Measurements from ENCODE around the gene SLC35G1. TPM values are rescaled to one million over a fixed set of nuclear protein-coding genes. Genes with fewer than 3 reads are reported as not detected.

Gene SLC35G1, protein sequence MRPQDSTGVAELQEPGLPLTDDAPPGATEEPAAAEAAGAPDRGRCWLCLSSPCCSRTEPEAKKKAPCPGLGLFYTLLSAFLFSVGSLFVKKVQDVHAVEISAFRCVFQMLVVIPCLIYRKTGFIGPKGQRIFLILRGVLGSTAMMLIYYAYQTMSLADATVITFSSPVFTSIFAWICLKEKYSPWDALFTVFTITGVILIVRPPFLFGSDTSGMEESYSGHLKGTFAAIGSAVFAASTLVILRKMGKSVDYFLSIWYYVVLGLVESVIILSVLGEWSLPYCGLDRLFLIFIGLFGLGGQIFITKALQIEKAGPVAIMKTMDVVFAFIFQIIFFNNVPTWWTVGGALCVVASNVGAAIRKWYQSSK
- 2.7 TPM for total RNA-seq
- long read RNA-seq, partial matches to known transcripts, result 0 of 6 reads
- long read RNA-seq, other reads (novel, unspliced or antisense), result 3 of 6 reads

DNA sequence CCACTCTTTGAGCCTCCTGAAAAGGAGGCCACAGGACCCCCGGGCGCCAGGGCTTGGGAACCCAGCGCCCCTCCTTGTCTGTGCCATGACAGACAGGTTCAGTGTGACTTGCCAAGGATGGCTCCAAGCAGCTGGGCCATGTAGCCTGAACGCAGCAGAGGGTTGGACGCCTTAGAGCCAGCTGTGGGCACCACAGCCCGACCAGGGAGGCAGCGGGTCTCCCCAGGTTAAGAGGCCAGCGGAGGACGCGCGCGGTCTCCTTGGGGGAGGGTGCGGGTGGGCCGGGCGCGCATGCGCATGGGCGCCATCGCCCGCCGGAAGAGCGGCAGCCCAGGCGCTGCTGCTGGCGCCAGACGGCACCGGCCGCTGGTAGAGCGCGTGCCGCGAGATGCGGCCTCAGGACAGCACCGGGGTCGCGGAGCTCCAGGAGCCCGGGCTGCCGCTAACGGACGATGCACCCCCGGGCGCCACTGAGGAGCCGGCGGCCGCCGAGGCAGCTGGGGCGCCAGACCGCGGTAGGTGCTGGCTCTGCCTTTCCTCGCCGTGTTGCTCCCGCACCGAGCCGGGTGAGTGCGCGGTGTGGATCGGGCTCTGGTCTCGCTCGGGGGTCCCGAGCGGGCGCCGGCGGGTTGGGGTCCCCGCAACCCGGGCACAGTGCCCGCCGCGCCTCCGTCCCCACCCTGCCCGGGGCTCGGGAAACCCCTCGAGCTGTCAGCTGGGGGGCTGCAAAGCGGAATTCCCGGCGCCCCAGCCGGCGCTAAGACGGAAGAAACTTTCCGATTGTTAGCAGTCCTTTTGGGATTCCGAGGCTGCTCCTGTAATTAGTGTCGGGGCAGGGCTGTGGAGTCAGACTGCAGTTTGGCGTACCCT is at the start of gene SLC35G1:
Gene SLC35G1 (plus strand): TSS at position 333 of the 870 bp plus-strand sequence. CDS start 56 bp downstream, at position 389.
- peak; percentile 98 for ATAC-seq
- intact Hi-C loops (cut with micrococcal nuclease), result no loop called here
- peak; percentile 86 for DNase-seq

DNA sequence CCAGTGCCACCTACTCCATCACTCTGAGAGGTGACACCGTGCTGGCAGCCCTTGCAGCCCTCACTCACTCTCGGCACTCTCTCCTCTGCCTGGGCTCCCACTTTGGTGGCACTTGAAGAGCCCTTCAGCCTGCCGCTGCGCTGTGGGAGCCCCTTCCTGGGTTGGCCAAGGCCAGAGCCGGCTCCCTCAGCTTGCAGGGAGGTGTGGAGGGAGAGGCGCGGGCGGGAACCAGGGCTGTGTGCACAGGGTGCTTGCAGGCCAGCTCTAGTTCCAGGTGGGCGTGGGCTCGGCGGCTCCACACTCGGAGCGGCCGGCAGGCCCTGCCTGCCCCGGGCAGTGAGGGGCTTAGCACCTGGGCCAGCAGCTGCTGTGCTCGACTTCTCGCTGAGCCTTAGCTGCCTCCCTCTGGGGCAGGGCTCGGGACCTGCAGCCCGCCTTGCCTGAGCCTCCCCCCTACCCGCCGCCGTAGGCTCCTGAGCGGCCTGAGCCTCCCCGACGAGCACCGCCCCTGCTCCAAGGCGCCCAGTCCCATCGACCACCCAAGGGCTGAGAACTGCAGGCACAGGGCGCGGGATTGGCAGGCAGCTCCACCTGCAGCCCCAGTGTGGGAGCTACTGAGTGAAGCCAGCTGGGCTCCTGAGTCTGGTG is 48.7 kb upstream of the SLC35G1 start:
- intact Hi-C loops (cut with micrococcal nuclease), result no loop called here
- DNase-seq, result no peak
- ATAC-seq, result no peak

DNA sequence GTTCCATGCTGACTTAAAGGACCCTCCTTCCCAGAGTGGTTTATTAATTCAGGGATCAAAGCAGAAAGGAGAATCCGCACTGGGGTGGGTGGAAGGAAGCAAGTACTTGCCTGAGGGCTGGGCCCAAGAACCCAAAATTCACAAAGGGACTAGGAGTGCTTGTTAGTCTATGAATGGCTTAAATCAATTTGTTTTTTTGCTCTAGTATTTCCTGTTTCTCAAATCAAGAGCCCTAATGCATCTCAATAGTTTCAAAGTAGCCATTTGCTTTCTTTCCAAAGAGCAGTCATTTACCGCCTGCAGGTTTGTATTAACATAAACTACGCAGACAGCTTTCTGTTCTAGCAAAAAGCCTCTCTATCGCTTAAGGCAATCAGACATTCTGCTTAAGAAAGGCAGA is 44.2 kb upstream of the SLC35G1 start:
- DNase-seq (no peak), ATAC-seq (no peak)
- intact Hi-C loops (cut with micrococcal nuclease), result no loop called here

DNA sequence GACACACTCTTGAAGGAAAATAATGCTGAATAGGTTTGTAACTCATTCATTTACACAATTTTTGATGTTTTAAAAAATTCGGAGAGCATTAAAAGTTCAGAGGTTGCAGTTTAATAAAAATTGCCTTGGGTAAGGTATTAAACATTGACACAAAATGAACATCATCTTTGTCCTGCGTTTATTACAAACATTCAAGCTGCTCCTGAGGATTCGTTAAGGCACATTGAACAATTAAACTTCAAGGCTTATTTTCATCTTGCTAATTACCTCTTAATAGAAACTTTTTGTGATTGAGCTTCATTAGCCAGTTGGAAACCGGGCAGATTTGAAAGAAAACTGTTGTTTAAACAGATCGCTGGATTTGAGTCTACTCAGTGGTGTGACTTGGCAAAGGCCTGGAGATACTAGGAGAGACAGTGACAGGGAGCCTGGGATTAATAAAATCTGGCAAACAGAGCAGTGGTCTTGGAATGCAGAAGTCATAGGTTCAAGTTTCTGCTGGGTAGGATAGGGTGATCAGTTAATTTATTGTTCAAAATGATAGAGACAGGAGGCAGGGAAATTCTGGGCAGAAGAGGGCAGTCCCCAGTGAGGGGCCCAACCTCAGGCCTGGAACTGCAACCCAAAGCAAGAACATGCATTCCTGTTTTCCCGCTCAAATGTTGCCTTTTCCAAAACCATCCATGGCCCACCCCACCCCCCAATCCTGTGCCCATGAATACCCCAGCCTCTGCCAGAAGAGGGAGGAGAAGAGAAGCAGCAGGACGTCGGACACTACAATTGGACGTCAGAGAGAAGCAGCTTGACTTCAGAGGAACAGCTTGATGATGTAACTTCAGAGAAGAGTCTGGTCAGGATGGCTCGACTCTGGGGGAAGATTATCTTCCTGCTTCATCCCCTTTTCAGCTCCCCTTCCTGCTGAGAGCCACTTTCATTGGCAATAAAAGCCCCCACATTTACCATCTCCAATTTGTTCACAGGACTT is 43.5 kb upstream of the SLC35G1 start:
- intact Hi-C loops (cut with micrococcal nuclease), result no loop called here
- no peak for ATAC-seq
- DNase-seq, result no peak

DNA sequence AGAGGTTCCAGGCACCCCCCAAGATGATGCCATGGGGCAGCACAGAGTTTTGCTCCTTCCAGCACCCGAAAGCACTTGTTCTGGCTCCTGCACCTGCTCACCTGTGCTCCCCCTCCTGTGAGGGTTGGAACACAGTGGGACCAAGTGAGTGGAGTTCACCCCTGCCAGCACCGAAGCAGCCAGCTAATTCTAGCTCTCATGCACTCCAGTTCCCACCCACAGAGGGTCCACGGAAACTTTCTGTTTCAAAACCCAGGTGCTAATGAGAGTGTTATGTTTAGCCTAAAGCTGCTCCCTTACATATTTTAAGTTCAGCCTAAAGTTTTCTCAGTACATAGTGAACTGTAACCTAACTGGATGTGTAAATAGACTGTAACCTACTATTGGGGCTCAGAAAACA is 42.6 kb upstream of the SLC35G1 start:
- no peak for ATAC-seq

DNA sequence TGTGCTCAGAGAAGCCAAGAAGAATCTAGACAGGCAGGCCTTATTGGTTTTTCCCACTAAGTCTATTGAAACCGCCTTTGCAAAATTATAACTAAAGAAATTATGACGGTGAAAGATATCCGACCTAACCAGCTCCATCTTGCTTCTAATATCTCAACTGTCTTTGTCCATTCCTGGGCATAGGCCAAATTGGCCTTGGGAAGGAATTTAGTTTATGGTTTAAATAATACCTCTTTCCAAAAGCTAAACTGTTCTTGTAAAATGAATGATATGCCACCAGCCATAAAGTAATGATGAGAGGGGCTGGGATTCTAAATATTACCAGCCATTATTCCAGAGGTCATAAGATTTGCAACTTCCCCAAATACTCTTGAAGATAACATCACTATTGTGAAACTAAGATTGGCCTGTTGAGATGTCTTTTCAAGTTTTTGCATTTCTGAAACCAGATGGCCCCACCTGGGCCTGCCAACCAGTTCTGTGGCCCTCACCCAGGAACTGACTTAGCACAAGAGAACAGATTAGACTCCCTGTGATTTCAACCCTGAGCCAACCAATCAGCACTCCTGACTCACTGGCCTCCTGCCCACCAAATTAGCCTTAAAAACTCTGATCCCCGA is 41.2 kb upstream of the SLC35G1 start:
- ATAC-seq (no peak), DNase-seq (no peak)
- intact Hi-C loops (cut with micrococcal nuclease), result no loop called here

More for the DNA sequence above, 42.6 kb upstream of the SLC35G1 start:
- intact Hi-C loops (cut with micrococcal nuclease), result no loop called here
- no peak for DNase-seq

DNA sequence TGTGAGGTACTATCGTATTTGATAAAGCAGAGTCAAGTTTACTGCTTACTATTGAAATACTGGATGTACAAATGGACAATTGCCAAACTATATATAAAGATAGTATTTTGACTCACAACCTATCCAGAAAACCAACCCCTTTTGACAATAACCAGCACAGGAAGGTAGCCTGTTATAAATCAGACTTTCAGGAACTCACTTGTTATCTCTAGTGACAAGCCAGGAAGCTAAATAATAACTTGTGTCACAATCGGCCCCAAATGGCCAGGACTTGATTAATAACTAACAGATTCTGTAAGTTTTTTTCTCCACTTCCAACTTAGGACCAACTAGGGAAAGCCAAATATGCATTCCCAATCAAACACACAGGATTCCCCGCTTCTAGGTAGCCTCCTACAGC is 38.8 kb upstream of the SLC35G1 start:
- intact Hi-C loops (cut with micrococcal nuclease), result no loop called here
- no peak for ATAC-seq
- DNase-seq, result no peak

DNA sequence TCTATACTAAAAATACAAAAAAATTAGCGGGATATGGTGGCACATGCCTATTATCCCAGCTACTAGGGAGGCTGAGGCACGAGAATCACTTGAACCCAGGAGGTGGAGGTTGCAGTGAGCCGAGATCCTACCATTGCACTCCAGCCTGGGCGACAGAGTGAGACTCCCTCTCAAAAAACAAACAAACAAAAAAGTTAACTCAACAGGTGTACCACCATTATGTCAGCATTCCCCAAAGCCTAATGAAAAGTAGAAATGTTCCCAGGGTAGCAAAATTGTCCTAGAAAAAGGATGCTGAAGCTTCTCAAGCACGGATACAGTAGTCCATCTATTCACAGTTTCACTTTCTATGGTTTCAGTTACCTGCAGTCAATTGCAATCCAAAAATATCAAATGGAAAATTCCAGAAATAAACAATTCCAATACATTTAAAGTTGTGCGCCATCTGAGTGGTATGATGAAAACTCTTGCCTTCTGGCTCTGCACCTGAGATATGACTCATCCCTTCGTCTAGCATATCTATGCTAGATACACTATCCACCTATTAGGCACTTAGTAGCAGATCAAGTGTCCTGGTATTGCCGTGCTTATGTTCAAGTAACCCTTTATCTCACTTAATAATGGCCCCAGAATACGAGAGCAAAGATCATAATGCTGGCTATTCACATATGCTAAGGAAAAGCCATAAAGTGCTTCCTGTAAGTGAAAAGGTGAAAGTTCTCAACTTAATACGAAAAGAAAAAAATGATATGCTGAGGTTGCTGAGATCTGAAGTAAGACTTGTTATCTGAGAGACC is 37.2 kb upstream of the SLC35G1 start:
- DNase-seq, result no peak
- ATAC-seq, result no peak
- intact Hi-C loops (cut with micrococcal nuclease), result no loop called here

DNA sequence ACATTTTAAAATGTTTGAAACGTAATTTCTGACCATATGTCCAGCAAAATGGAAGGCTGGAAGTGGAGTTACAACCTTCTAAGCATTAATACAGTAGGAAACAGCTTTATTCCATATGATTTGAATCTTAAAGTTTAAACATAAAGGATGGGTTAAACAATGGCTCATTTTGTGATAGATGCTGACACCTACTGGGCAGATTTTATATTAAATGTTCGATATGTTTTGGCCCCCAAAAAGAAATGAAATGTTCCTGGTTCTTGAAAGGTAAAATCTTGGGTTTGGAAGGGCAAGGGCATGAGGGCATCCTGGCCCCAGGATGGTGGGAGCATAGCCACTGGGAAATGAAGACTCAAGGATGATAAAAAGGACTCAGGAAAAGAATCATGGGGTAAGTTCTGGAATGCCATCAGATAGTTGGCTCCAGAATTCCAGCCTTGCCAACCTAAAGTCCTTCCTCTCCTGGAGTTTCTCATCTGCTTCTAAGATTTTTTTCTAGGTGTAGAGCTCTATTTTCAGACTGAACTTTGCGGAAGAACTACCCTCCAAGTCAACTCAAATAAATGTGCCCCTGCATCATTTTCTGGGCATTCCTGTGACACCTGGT is 34.6 kb upstream of the SLC35G1 start:
- ATAC-seq, result no peak
- intact Hi-C loops (cut with micrococcal nuclease), result no loop called here

DNA sequence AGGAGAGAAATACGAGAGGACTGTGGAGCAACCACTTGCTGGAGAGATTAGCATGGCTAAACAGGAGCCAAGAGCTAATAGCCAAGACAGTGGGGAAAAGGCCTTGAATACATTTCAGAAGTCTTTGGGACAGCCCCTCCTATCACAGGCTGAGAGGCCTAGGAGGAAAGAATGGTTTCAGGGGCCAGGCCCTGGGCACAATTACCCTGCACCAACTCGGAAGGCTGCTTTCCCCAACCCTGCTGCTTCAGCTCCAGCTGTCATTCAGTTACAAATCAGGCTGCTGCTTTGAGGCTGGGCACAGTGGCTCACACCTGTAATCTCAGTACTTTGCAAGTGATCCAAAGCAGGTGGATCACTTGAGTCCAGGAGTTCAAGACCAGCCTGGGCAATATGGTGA is 32.0 kb upstream of the SLC35G1 start:
- no peak for DNase-seq
- ATAC-seq, result no peak
- intact Hi-C loops (cut with micrococcal nuclease), result no loop called here

More for the DNA sequence above, 34.6 kb upstream of the SLC35G1 start:
- DNase-seq, result no peak

DNA sequence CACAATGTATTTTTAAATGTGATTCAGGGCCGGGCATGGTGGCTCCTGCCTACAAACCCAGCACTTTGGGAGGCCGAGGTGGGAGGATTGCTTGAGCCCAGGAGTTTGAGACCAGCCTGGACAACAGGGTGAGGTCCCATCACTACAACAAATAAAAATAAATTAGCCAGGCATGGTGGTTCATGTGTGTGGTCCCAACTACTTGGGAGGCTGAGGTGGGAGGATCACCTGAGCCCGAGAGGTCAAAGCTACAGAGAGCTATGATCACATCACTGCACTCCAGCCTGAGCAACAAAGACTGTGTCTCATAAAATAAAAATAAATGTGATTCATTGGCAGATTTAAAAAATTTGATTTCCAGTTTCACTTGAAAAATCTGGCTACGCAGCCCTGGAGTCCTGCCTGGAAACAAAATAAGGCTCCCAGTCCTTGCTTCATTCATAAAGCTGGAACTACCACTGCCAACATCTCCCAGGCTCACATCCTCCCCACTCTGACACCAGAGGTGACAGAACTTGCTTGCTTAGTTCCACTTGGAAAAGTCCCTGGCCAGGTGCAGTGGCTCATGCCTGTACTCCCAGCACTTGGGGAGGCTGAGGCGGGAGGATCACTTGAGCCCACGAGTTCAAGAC is 27.9 kb upstream of the SLC35G1 start:
- DNase-seq (no peak), ATAC-seq (no peak)
- intact Hi-C loops (cut with micrococcal nuclease), result no loop called here

DNA sequence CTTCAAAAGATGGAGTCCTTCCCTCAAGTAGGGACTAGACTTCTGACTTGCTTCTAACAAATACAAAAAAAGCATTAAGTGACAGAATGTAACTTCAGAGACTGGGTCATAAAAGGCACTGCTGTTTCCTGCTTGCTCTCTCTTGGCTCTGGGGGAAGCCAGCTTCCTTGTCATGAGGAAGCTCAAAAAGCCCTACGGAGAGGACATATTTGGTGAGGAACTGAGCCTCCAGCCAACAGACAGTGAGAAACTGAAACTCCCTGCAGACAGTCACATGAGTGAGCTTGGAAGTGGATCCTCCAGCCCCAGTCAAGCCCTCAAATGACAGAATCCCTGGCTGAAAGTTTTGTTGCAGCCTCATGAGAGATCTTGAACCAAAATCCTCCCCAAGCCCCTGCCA is 26.3 kb upstream of the SLC35G1 start:
- no peak for ATAC-seq
- DNase-seq, result no peak
- intact Hi-C loops (cut with micrococcal nuclease), result no loop called here

DNA sequence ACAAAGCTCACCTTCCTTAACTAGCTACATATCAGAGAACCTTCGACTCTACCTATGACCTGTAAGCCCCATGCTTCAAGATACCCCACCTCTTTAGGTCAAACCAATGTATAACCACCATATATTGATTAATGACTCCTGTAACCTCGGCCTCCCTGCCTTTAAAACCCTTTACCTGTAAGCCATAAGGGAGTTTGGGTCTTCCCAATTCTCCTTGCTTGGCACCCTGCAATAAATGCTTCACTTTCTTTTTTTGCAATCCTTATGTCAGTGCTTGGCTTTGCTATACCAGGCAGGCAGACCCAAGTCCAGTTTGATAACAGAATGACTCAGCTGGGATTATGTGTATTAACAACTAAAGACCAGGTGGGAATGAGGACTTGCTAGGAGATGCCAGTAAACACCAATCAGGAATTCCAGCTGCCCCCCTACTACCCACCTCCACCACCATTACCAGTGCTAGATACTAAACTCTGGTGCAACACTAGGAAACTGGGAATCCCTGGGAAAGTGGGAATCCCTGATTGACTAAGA is 22.0 kb upstream of the SLC35G1 start:
- DNase-seq (no peak), ATAC-seq (no peak)
- intact Hi-C loops (cut with micrococcal nuclease), result no loop called here

DNA sequence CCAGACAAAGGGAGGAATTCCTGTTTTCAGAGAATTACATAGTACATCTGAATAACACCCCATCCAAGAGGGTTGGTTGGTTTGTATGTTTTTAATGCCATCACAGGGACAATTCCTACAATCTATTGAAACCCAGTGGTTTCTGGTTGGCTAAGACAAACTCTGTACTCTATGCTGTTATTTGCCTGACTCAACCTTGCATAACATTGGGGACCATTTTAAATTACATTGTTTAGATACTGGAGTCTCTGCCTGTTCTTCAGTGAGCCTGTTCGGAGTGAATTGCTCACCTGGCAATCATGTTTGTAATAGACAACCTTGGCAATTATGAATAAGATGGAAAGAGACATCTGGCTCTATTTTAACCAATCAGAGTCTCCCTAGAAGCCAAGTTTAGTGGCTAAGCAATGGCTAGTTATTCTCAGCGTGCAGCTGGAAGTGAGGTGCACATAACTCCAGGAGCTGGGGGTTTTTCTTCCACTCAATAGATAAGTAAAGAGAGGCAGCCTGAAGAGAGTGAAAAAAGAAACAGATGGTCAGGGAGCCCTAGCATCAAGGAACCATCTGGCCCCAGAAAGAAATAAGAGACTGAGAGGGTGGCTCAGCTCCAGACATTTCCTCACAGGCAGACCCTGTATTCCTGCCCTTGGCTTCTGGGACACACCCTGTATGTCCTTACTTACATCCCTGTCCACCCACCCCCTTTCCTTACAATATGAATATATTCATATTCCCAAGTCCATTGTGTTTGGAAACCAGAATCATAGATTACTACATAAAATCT is 21.2 kb upstream of the SLC35G1 start:
- DNase-seq (no peak), ATAC-seq (no peak)
- intact Hi-C loops (cut with micrococcal nuclease), result no loop called here

DNA sequence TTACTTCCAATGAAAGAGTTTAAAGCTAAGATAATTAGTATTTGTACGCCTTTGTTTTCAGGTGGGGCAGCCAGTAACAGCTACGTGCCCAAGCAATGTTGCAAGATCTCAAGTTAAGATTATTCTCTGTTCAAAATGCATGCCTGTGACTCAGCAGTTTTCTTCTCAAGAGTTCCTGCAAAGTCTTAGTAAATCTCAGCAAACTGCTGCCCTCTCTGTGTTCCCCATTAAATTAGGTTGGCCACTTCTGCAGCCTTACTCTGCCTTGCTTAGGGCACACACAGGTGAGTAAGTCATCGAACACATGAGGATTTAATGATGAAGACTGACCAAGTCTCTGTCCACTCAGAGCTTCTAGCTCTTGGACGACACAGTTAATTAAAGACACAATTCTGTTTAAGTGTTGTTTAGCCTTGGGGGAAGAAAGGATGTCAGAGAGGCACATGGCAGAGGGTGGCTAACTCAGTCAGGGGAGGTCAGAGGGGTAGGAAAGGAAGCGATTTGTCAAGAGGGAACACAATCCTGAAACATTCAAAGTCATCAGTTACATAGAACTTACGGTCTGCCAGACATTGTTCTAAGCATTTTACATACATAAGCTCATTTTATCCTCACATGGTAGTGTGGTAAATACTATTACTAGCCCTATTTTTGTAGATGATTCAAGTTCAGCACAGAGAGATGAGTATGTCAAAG is 20.2 kb upstream of the SLC35G1 start:
- intact Hi-C loops (cut with micrococcal nuclease), result no loop called here
- DNase-seq (no peak), ATAC-seq (no peak)
